Measurements from ENCODE around the gene TSGA10IP. TPM values are rescaled to one million over a fixed set of nuclear protein-coding genes. Genes with fewer than 3 reads are reported as not detected.
A peak's percentile ranks its signal among the peaks of the same experiment; 100 is the strongest.
"Not testable (repeated sequence)": the region's sequence is repeated elsewhere in the genome, so short reads cannot be mapped to it uniquely, and the experiment has no call there.

The TSGA10IP gene
- total RNA-seq, 2 donors from 2014 or later = not detected

DNA sequence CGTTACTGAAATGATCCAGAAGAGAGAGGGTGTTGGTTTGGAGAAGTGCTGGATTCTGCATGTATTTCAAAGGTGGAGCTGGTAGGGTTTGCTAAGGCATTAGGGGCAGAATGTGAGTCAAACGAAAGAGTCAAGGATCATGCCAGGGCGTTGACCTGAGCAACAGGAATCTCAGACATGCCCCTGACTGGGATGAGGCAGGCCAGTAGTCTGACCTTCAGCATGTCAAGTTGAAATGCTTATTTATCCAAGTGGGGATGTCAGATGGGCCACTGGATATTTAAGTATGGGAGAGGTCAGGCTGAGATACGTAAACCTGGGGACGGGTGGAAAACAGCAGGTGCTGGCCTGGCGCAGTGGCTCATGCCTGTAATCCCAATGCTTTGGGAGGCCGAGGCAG lies 2.7 kb upstream of the TSGA10IP start:
- intact Hi-C loops (cut with DNase I, micrococcal nuclease) = no loop called here
- ATAC-seq = no peak
- DNase-seq = no peak

DNA sequence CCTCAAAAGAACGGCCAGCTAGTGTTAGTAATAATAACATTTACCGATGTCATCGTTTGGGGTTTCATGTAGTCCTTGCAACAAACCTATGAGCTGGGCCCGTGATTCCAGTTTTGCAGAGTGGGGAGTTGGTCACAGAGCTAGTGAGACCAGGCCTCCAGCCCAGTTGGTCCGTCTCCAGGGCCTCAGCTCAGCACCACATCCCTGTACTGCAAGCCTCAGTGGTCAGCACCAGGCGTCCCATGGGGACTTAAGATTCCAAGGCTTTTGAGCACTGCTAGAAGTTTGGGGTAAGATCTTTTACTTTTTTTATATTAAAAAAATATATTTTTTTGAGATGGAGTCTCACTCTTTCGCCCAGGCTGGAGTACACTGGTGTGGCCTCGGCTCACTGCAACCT lies 1.1 kb upstream of the TSGA10IP start:
- no peak for DNase-seq
- intact Hi-C loops (cut with DNase I, micrococcal nuclease) = no loop called here
- no peak for ATAC-seq

DNA sequence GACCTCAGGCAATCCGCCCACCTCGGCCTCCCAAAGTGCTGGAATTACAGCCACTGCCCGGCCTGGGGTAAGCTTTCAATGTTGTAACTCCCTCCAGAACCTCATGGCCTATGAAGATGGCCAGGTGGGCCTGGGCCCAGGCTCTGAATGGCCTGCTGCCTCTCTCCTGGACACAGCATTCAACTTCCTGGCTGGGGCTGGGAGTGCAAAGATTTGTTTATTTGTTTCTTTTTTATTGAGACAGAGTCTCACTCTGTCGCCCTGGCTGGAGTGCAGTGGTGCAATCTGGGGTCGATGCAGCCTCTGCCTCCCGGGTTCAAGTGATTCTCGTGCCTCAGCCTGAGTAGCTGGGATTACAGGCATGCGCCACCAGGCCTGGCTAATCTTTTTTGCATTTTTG lies 513 bp upstream of the TSGA10IP start:
- ATAC-seq (no peak), DNase-seq (no peak)
- intact Hi-C loops (cut with DNase I, micrococcal nuclease) = no loop called here

DNA sequence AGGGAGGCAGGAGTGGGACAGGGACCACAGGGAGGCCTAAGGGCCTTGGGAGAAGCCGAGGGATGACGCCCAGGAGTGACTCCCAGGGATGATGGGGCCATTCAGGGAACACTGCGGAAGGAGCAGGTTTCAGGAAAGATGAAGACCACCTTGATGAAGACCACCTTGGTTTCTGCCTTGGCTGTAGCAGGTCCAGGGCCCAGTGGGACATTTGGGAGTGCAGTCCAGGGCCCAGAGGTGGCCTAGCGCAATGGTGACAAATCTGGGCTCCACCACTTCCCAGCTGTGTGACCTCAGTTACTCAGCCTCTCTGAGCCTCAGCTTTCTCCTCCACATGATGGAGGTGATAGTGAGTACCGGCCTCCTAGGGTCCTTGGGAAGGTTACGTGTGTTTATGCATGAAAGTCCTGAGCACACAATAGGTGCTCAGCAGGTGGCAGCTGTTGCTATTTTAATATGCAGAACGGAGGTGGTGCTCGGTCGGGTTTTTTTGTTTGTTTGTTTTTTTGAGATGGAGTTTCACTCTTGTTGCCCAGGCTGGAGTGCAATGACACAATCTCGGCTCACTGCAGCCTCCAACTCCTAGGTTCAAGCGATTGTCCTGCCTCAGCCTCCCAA lies 770 bp downstream of the TSGA10IP start:
- intact Hi-C loops (cut with DNase I, micrococcal nuclease) = no loop called here
- DNase-seq = no peak
- ATAC-seq = no peak

DNA sequence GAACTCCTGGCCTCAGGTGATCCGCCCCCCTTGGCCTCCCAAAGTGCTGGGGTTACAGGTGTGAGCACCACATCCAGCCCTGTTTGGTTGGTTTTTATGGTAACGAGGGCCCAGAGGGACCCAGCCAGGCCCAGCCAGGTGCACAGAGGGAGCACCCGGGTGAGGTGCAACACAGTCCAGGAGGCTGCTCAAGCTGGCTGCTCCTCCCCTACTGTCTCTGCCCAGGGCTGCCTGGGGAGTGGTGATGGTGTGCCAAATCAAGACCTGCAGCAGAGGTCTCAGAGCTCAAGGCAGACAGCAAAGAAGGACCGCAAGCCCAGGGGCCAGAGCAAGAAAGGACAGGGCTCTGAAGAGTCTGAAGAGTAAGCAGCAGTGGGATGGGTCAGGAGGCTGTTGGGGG lies 1.4 kb downstream of the TSGA10IP start:
- ATAC-seq = no peak
- DNase-seq = no peak
- intact Hi-C loops (cut with DNase I, micrococcal nuclease) = no loop called here

DNA sequence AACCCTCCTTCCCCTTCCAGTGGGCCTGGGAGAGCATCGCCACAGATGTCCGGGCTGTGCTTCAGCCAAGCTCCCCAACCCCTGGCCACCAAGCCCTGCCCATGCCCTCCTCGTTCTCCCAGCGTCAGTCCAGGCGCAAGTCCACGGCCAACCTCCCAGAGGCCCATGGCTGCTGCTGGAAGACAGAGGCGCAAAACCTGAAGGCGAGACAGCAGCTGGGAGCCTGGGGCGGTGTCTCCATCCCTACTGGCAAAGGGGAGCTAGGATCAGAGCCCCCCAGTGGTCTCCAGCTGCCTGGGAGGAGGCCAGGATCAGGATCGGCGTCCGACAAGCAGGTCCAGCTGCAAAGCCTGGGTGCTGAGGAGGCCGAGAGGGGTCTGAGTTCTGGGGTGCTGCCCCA lies 1.9 kb downstream of the TSGA10IP start:
- ATAC-seq (no peak), DNase-seq (no peak)
- intact Hi-C loops (cut with DNase I, micrococcal nuclease) = no loop called here

DNA sequence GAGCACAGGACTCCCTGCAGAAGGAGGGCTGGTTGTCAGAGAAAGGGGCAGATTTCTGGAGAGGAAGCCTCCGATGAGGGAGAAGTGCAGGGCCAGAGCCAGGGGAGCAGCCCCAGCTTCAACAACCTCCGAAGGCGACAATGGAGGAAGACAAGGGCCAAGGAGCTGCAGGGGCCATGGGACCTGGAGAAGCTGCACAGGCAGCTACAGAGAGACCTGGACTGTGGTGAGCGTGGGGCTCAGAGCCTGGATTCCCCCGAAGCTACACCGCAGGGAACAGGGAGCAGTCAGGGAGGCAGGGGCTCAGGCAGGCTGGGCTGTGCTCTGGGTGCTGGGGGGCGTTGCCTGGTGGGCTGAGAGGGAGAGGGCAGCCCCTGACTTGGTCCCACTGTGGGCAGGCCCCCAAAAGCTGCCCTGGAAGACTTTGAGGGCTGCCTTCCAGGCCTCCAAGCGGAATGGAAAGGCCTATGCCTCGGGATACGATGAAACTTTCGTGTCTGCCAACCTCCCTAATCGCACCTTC lies 2.4 kb downstream of the TSGA10IP start:
- intact Hi-C loops (cut with DNase I, micrococcal nuclease) = no loop called here
- no peak for DNase-seq
- ATAC-seq = no peak

DNA sequence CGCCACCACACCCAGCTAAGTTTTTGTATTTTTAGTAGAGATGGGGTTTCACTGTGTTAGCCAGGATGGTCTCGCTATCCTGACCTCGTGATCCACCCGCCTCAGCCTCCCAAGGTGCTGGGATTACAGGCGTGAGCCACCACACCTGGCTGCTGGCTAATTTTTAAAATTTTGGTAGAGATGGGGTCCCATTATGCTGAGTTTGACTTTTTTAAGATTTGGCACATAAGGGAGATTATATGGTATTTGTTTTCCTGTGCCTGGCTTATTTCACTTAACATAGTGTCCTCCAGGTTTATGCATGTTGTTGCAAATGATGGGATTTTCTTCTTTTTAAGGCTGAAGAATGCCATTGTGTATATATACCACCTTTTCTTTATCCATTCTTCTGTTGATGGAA lies 5.4 kb downstream of the TSGA10IP start:
- DNase-seq; intact Hi-C loops (cut with DNase I, micrococcal nuclease); ATAC-seq: not testable (repeated sequence)

DNA sequence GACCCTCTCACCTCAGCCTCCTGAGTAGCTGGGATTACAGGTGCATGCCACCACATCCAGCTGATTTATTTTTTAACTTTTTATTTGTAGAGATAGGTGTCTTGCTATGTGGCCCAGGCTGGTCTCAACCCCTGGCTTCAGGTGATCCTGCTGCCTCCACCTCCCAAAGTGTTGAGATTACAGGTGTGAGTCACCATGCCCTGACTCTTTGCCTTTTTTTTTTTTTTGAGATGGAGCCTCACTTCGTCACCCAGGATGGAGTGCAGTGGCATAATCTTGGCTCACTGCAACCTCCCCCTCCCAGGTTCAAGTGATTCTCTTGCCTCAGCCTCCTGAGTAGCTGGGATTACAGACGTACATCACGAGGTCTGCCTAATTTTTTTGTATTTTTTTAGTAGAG lies 6.4 kb downstream of the TSGA10IP start:
- intact Hi-C loops (cut with DNase I, micrococcal nuclease); ATAC-seq; DNase-seq: not testable (repeated sequence)

DNA sequence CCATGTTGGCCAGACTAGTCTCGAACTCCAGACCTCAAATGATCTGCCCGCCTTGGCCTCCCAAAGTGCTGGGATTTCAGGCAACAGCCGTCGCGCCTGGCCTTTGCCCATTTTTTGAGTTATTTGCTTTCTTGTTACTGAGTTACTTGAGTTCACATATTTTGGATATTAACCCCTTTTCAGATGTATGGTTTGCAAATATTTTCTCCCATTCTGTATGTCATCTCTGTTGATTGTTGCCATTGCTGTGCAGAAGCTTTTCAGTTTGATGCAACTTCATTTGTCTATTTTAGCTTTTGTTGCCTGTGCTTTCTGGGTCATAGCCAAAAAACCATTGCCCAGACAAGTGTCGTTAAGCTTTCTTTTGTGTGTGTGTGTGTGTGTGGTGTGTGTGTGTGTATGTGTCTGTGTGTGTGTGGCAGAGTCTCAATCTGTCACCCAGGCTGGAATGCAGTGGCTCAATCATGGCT lies 6.8 kb downstream of the TSGA10IP start:
- intact Hi-C loops (cut with DNase I, micrococcal nuclease) = no loop called here
- DNase-seq (no peak), ATAC-seq (no peak)

DNA sequence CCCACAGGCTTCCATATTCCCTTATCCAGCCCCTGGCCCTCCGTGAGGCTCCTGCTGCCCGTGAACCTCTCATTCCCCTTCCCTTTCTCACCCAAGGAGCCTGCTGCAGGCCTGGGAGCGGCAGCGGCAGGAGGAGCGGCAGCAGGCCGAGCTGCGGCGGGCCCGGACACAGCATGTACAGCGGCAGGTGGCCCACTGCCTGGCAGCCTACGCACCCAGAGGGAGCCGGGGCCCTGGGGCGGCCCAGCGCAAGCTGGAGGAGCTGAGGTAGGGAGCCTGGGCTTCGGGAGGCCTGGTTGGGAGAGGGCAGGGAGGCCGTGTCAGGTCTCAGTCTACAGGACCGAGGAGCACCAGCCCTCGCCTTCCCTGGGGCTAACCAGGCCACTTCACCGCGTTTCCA lies 8.2 kb downstream of the TSGA10IP start:
- ATAC-seq = no peak
- no peak for DNase-seq
- intact Hi-C loops (cut with DNase I, micrococcal nuclease) = no loop called here

DNA sequence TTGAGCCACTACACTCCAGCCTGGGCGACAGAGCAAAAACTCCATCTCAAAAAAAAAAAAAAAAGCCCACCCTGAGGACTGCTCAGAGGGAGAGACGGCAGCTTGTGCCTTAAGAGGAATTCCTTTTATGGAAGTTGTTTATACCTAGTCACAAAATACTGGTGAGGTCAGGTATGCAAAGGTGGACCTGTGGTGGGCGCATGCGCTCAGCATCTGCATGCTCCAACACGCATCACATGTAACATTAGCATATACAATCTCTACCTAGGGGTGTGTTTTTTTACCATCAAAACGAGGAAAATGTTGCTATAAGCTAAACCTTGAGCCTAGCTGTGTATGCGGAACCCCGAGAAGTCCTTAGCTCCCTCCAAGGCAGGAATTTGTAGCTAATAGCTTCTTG lies 9.5 kb downstream of the TSGA10IP start:
- DNase-seq = no peak
- no peak for ATAC-seq
- intact Hi-C loops (cut with DNase I, micrococcal nuclease) = no loop called here

DNA sequence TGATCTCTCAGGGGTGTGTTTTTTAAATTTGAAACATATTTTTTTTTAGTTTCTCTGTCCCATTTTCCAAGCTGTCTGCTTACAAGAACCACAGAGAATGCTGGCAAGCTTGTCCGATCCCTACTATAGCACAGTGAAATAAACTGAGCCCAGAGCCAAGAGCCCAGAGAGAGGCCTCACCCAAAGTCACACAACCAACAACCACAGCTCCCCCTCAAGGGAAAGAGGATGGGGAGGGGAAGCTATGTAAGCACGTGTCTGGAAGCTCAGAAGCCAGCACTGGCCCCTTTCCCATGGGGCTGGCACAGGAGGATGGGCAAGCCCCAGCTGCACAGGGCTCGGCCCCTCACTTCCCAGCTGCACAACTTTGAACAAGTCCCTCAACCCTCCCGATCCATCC lies 13.0 kb downstream of the TSGA10IP start:
- ATAC-seq (no peak), DNase-seq (no peak)
- intact Hi-C loops (cut with DNase I, micrococcal nuclease) = no loop called here

DNA sequence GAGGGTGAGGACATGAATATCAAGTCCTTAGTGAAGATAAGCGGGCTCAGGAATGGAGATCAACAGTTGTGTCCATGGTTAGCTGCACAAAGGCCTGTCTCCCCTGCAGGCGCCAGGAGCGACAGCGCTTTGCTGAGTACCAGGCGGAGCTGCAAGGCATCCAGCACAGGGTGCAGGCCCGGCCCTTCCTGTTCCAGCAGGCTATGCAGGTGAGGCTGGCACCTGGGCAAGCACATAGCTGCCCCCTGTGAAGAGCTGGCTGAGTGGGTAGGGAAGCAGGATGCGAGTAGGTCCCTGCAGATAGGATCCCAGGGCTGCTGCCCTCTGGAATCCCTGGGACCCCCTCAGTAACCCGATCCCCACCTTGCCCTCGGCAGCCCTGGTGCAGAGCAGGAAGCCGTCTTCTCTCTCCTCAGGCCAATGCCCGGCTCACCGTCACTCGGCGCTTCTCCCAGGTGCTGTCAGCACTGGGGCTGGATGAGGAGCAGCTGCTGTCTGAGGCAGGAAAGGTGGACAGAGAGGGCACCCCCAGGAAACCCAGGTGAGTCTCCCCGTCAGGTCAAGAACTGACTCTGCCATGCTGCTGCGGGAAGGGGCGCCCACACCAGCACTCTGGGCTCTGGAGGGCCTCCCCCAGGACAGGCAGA lies 13.6 kb downstream of the TSGA10IP start:
- ATAC-seq = no peak
- DNase-seq = no peak
- intact Hi-C loops (cut with DNase I, micrococcal nuclease) = no loop called here

DNA sequence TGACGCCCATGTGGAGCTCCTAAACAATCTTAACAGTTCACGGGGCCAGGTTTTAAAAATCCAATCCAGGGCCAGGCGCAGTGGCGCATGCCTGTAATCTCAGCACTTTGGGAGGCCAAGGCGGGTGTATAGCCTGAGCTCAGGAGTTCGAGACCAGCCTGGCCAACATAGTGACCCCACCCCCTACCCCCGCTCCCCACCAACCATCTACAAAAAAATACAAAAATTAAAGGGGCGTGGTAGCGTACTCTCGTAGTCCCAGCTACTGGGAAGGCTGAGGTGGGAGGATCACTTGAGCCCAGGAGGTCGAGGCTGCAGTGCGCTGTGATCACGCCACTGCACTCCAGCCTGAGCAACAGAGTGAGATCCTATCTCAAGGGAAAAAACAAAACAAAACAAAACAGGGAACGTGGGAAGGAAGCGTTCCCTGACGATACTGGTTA lies 15.6 kb downstream of the TSGA10IP start:
- DNase-seq (no peak), ATAC-seq (peak; percentile 14)
- intact Hi-C loops (cut with DNase I, micrococcal nuclease) = loop anchor here in 1 of 2 donors (5.0 kb wide), 1 partner anchor 74 kb away; the partner anchor contains the start of gene FIBP

DNA sequence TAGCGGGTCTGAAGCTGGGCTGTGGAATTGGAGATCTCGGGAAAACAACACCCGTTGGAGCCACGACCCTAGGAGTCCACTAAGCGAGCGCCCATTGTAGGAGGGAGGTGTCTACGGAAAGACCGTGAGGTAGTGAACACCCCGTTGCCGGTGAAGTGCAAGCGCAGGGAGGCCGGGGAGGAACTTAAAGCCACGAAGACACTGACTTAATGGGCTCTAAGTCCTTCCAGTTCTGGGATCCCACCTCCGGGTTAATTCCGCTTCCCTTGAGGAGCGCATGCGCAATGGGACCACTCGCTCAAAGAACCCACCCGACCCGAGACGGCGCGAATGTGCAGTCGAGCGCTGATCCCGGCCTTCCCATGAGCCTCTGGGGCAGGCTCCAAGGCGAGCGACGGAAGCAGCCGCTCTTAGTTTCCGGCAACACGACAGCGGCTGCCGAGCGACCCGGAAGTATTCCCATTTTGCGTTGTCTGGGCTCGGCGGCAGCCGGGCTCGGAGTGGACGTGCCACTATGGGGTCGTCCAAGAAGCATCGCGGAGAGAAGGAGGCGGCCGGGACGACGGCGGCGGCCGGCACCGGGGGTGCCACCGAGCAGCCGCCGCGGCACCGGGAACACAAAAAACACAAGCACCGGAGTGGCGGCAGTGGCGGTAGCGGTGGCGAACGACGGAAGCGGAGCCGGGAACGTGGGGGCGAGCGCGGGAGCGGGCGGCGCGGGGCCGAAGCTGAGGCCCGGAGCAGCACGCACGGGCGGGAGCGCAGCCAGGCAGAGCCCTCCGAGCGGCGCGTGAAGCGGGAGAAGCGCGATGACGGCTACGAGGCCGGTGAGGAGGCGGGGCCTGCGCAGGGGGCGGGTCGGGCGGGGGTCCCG lies 16.2 kb downstream of the TSGA10IP start, which contains the start of gene SART1:
Gene SART1, plus strand, starts transcription at position 468 of the 874 bp plus-strand sequence. Its CDS starts 47 bp downstream, at position 515.
- DNase-seq (peak; percentile 96 to 98), ATAC-seq (peak; percentile 99)
- intact Hi-C loops (cut with DNase I, micrococcal nuclease) = loop anchor here in 1 of 2 donors (5.0 kb wide), 1 partner anchor 74 kb away; the partner anchor contains the start of gene FIBP

DNA sequence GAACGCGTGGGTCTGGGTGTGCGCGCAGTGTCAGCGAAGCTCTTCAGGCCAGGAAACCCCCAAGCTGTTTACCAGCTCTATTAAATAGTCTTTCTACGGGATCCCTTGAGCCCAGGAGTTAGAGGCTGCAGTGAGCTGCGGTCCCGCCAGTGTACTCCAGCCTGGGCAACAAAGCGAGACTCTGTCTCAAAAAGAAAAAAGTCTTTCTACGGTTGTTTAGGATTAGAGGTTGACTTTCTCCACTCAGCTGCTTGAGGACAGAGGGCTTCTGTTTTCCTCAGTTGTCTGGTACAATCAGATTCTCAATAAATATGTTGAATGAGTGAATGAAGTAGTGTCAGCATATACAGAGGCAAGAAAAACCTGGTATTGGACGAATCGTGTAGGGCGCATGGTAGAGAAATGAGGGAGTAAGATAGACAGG lies 16.9 kb downstream of the TSGA10IP start:
- no peak for DNase-seq
- peak; percentile 26 for ATAC-seq
- intact Hi-C loops (cut with DNase I, micrococcal nuclease) = loop anchor here in 1 of 2 donors (5.0 kb wide), 1 partner anchor 75 kb away; the partner anchor contains the start of gene FIBP

DNA sequence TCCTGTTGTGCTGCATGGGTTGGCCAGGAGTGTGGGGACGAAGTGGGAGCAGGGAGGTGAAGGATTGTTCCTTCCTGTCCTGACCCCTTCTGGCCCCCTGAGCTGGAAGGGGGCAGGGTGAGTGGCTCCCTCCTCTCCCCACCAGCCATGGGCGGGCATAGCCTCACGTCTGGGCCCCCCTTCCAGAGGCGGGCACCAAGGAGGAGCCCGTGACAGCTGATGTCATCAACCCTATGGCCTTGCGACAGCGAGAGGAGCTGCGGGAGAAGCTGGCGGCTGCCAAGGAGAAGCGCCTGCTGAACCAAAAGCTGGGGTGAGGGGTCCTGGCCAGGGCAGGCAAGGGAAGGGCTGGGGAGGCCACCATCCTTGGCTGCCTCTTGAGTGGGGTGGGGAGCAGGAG lies 19.6 kb downstream of the TSGA10IP start:
- DNase-seq = no peak
- intact Hi-C loops (cut with DNase I, micrococcal nuclease) = loop anchor here in 1 of 2 donors (5.0 kb wide), 1 partner anchor 78 kb away; the partner anchor contains the start of gene FIBP
- no peak for ATAC-seq

Data from left colon (tissue), 2 donors.